OCI-LY1 (cell line): ENCODE data around the gene DMRT1.

Experiments used
- H2AFZ ChIP-seq: fragments of 200-600 bp; sonication (generic), shearing (Covaris generic); 2 replicates; pipeline ENCODE4 v1.6.0; 2014; ENCODE audit warnings: antibody characterized with exemption, mild to moderate bottlenecking, low read length
- H3F3A ChIP-seq: fragments of 200-600 bp; sonication (generic), shearing (Covaris generic); 2 replicates; pipeline ENCODE4 v1.6.0; 2014; ENCODE audit warnings: mild to moderate bottlenecking, antibody characterized with exemption, low read length, moderate library complexity; ENCODE audit not compliant: insufficient read depth
- H3K27ac ChIP-seq: fragments of 200-600 bp; sonication (generic); 2 replicates; pipeline ENCODE4 v1.5.1; 2014; ENCODE audit warnings: low read length, mixed run types, mild to moderate bottlenecking, low read depth; ENCODE audit not compliant: poor library complexity, severe bottlenecking
- H3K27me3 ChIP-seq: fragments of 200-600 bp; sonication (generic); 2 replicates; pipeline ENCODE4 v1.6.0; 2014; ENCODE audit warnings: antibody characterized with exemption, mild to moderate bottlenecking, low read length, moderate library complexity; ENCODE audit not compliant: insufficient read depth
- H3K36me3 ChIP-seq: fragments of 200-600 bp; sonication (generic); 2 replicates; pipeline ENCODE4 v1.6.1; 2014; ENCODE audit warnings: mild to moderate bottlenecking, antibody characterized with exemption, low read length, moderate library complexity, mixed read lengths; ENCODE audit not compliant: insufficient read depth
- H3K4me1 ChIP-seq: fragments of 200-600 bp; sonication (generic); 2 replicates; pipeline ENCODE4 v1.5.1; 2014; ENCODE audit warnings: mild to moderate bottlenecking, low read length, moderate library complexity; ENCODE audit not compliant: insufficient read depth, severe bottlenecking
- H3K4me2 ChIP-seq: fragments of 200-600 bp; sonication (generic), shearing (Covaris generic); 2 replicates; pipeline ENCODE4 v1.6.1; 2014; ENCODE audit warnings: low read length
- H3K4me3 ChIP-seq: fragments of 200-600 bp; sonication (generic); 2 replicates; pipeline ENCODE4 v1.5.1; 2014; ENCODE audit warnings: low read length, low read depth, mild to moderate bottlenecking, mixed read lengths; ENCODE audit not compliant: poor library complexity, severe bottlenecking
- H3K79me2 ChIP-seq: fragments of 200-600 bp; shearing (Covaris generic); 2 replicates; pipeline ENCODE4 v1.6.1; 2016; ENCODE audit warnings: mixed run types, low read length, mixed read lengths; ENCODE audit not compliant: insufficient read depth
- H3K9ac ChIP-seq: fragments of 200-600 bp; sonication (generic), shearing (Covaris generic); 2 replicates; pipeline ENCODE4 v1.6.1; 2014; ENCODE audit warnings: mild to moderate bottlenecking, low read length, mixed read lengths
- H3K9me2 ChIP-seq: fragments of 200-600 bp; sonication (generic), shearing (Covaris generic); 2 replicates; pipeline ENCODE4 v1.6.1; 2014; ENCODE audit warnings: low read depth, mild to moderate bottlenecking, low read length, mixed read lengths
- H3K9me3 ChIP-seq: fragments of 200-600 bp; shearing (Covaris generic); 2 replicates; pipeline ENCODE4 v1.6.1; 2014; ENCODE audit warnings: low read length, mixed read lengths
- H4K20me1 ChIP-seq: fragments of 200-600 bp; sonication (generic), shearing (Covaris generic); 2 replicates; pipeline ENCODE4 v1.6.0; 2016; ENCODE audit warnings: mild to moderate bottlenecking, low read length; ENCODE audit not compliant: insufficient read depth
- CTCF ChIP-seq: fragments of 200-600 bp; sonication (generic), shearing (Covaris generic); IDR thresholded peaks from 2 replicates; pipeline ENCODE4 v1.5.1; 2017; ENCODE audit warnings: mild to moderate bottlenecking, antibody characterized with exemption, low read length, moderate library complexity, mixed read lengths
- EZH2 ChIP-seq: fragments of 200-600 bp; sonication (generic), shearing (Covaris generic); IDR thresholded peaks from 2 replicates; pipeline ENCODE4 v1.8.0; 2017; ENCODE audit warnings: borderline replicate concordance, mixed run types, mild to moderate bottlenecking, antibody characterized with exemption, low read length, moderate library complexity, mixed read lengths

DMRT1 gene

GRCh38 chr9:899440-900184, 58.1 kb downstream of the DMRT1 start:
- Histone ChIP-seq H3K9me3 (no peaks in the 10 kb centered on the region), H3K36me3 (no peaks in the 10 kb centered on the region), H2AFZ (no peak overlapping the region), H4K20me1 (no peaks in the 10 kb centered on the region), H3K9ac (no peak overlapping the region), H3K4me3 (no peak overlapping the region), H3K27ac (peak overlapping the region; percentile 25), H3K9me2 (no peaks in the 10 kb centered on the region), H3F3A (no peaks in the 10 kb centered on the region), H3K4me1 (peaks cover 11% of the 10 kb centered on the region), H3K4me2 (peak overlapping the region; percentile 29; the same call in 1 of the 2 replicates), H3K27me3 (no peaks in the 10 kb centered on the region), H3K79me2 (no peaks in the 10 kb centered on the region)
- TF ChIP-seq EZH2 = no peak
- no peak for TF ChIP-seq CTCF

GRCh38 chr9:903886-904285, 62.4 kb downstream of the DMRT1 start:
- no peaks in the 10 kb centered on the region for H3K9me2 ChIP-seq
- no peak overlapping the region for H3K9ac ChIP-seq
- H2AFZ ChIP-seq = no peak overlapping the region
- TF ChIP-seq CTCF (no peak), EZH2 (no peak)
- H3K4me2 ChIP-seq = no peak overlapping the region
- no peaks in the 10 kb centered on the region for H3K9me3 ChIP-seq
- no peaks in the 10 kb centered on the region for H3F3A ChIP-seq
- no peak overlapping the region for H3K27ac ChIP-seq
- no peaks in the 10 kb centered on the region for H3K79me2 ChIP-seq
- no peaks in the 10 kb centered on the region for H4K20me1 ChIP-seq
- H3K27me3 ChIP-seq = no peaks in the 10 kb centered on the region
- H3K36me3 ChIP-seq = no peaks in the 10 kb centered on the region
- no peak overlapping the region for H3K4me3 ChIP-seq
- H3K4me1 ChIP-seq = peaks cover 11% of the 10 kb centered on the region

GRCh38 chr9:905906-906305, 64.4 kb downstream of the DMRT1 start:
- Histone ChIP-seq H3K27me3 (no peaks in the 10 kb centered on the region), H3K9me3 (no peaks in the 10 kb centered on the region), H3K79me2 (no peaks in the 10 kb centered on the region), H2AFZ (no peak overlapping the region), H3K4me1 (no peaks in the 10 kb centered on the region), H3K4me2 (no peak overlapping the region), H3K9ac (no peak overlapping the region), H3K4me3 (no peak overlapping the region), H3F3A (no peaks in the 10 kb centered on the region), H4K20me1 (no peaks in the 10 kb centered on the region), H3K36me3 (no peaks in the 10 kb centered on the region), H3K9me2 (no peaks in the 10 kb centered on the region), H3K27ac (no peak overlapping the region)
- TF ChIP-seq CTCF (no peak), EZH2 (no peak)
